Progenitor cell of endocrine pancreas (in vitro differentiated cells): ENCODE data around the gene BACE2. TPM values are rescaled to one million over a fixed set of nuclear protein-coding genes. Genes with fewer than 3 reads are reported as not detected.

ENCODE experiments used
- DNase-seq: peaks from one replicate; pipeline ENCODE4 v3.0.0; 2021; ENCODE audit warnings: low spot score; ENCODE audit not compliant: unreplicated experiment
- H3K27ac Mint-ChIP-seq: 2 replicates; pipeline ENCODE4 v1.8.0; 2021; ENCODE audit warnings: mild to moderate bottlenecking, moderate library complexity, mixed read lengths
- H3K27me3 Mint-ChIP-seq: 2 replicates; pipeline ENCODE4 v1.8.0; 2021; ENCODE audit warnings: mixed read lengths
- H3K36me3 Mint-ChIP-seq: 2 replicates; pipeline ENCODE4 v1.8.0; 2022; ENCODE audit warnings: mixed read lengths; ENCODE audit not compliant: insufficient read depth
- H3K4me1 Mint-ChIP-seq: 2 replicates; pipeline ENCODE4 v1.8.0; 2021; ENCODE audit warnings: low read depth, mixed read lengths
- H3K4me3 Mint-ChIP-seq: 2 replicates; pipeline ENCODE4 v1.8.0; 2021; ENCODE audit warnings: low read depth, mild to moderate bottlenecking, moderate library complexity, mixed read lengths
- H3K9me3 Mint-ChIP-seq: 2 replicates; pipeline ENCODE4 v1.8.0; 2021; ENCODE audit warnings: low read depth, mixed read lengths
- CTCF ChIP-seq: fragments of 200-600 bp; sonication (generic); IDR thresholded peaks from one replicate; pipeline ENCODE4 v1.5.0; 2021; ENCODE audit warnings: antibody characterized with exemption, mild to moderate bottlenecking; ENCODE audit not compliant: unreplicated experiment
- total RNA-seq: library from RNA; stranded (reverse); gene quantifications from 2 replicates; pipeline ENCODE4 v1.2.1, GENCODE V29; 2021

BACE2 gene
- total RNA-seq, 1 donor from 2014 or later = 13.4 TPM

GRCh38 chr21:41231060-41231459, 63.1 kb downstream of the BACE2 start:
- Mint-ChIP-seq H3K27ac (no peak overlapping the region), H3K36me3 (peaks cover 11% of the 10 kb centered on the region), H3K4me1 (peaks cover 11% of the 10 kb centered on the region), H3K27me3 (no peaks in the 10 kb centered on the region), H3K4me3 (no peak overlapping the region), H3K9me3 (no peaks in the 10 kb centered on the region)
- no peak for DNase-seq
- no peak for TF ChIP-seq CTCF

GRCh38 chr21:41232013-41232412, 64.1 kb downstream of the BACE2 start:
- Mint-ChIP-seq H3K36me3 (peaks cover 7% of the 10 kb centered on the region), H3K9me3 (no peaks in the 10 kb centered on the region), H3K27me3 (no peaks in the 10 kb centered on the region), H3K4me3 (no peak overlapping the region), H3K27ac (no peak overlapping the region), H3K4me1 (peaks cover 11% of the 10 kb centered on the region)
- DNase-seq = no peak
- no peak for TF ChIP-seq CTCF

GRCh38 chr21:41233916-41234315, 66.0 kb downstream of the BACE2 start:
- H3K9me3 Mint-ChIP-seq = no peaks in the 10 kb centered on the region
- no peak overlapping the region for H3K27ac Mint-ChIP-seq
- TF ChIP-seq CTCF = no peak
- no peaks in the 10 kb centered on the region for H3K4me1 Mint-ChIP-seq
- peaks cover 7% of the 10 kb centered on the region for H3K36me3 Mint-ChIP-seq
- no peak overlapping the region for H3K4me3 Mint-ChIP-seq
- no peaks in the 10 kb centered on the region for H3K27me3 Mint-ChIP-seq
- DNase-seq = no peak

- Mint-ChIP-seq H3K9me3 (no peaks in the 10 kb centered on the region), H3K27ac (no peak overlapping the region), H3K36me3 (peaks cover 7% of the 10 kb centered on the region), H3K4me3 (no peak overlapping the region), H3K4me1 (no peaks in the 10 kb centered on the region), H3K27me3 (no peaks in the 10 kb centered on the region)
- no peak for DNase-seq
- TF ChIP-seq CTCF = no peak
Measured at GRCh38 chr21:41234569-41234968, 66.6 kb downstream of the BACE2 start.

GRCh38 chr21:41235201-41235600, 67.2 kb downstream of the BACE2 start:
- Mint-ChIP-seq H3K4me3 (no peak overlapping the region), H3K27me3 (no peaks in the 10 kb centered on the region), H3K36me3 (peaks cover 7% of the 10 kb centered on the region), H3K9me3 (no peaks in the 10 kb centered on the region), H3K27ac (no peak overlapping the region), H3K4me1 (no peaks in the 10 kb centered on the region)
- DNase-seq = no peak
- TF ChIP-seq CTCF = no peak
